ENCODE results near the gene CNST.
"Not testable (repeated sequence)": the region's sequence is repeated elsewhere in the genome, so short reads cannot be mapped to it uniquely, and the experiment has no call there.

GRCh38 chr1:246605231-246605630, 39.0 kb downstream of the CNST start:
- TF ChIP-seq, protein P1, sequence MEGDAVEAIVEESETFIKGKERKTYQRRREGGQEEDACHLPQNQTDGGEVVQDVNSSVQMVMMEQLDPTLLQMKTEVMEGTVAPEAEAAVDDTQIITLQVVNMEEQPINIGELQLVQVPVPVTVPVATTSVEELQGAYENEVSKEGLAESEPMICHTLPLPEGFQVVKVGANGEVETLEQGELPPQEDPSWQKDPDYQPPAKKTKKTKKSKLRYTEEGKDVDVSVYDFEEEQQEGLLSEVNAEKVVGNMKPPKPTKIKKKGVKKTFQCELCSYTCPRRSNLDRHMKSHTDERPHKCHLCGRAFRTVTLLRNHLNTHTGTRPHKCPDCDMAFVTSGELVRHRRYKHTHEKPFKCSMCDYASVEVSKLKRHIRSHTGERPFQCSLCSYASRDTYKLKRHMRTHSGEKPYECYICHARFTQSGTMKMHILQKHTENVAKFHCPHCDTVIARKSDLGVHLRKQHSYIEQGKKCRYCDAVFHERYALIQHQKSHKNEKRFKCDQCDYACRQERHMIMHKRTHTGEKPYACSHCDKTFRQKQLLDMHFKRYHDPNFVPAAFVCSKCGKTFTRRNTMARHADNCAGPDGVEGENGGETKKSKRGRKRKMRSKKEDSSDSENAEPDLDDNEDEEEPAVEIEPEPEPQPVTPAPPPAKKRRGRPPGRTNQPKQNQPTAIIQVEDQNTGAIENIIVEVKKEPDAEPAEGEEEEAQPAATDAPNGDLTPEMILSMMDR (IDR thresholded peaks at IDR 0.05) = not testable (repeated sequence)
- not testable (repeated sequence) for TF ChIP-seq POLR2A (IDR thresholded peaks at IDR 0.05)
